ENCODE measurements around the gene GCGR.

The GCGR gene

DNA sequence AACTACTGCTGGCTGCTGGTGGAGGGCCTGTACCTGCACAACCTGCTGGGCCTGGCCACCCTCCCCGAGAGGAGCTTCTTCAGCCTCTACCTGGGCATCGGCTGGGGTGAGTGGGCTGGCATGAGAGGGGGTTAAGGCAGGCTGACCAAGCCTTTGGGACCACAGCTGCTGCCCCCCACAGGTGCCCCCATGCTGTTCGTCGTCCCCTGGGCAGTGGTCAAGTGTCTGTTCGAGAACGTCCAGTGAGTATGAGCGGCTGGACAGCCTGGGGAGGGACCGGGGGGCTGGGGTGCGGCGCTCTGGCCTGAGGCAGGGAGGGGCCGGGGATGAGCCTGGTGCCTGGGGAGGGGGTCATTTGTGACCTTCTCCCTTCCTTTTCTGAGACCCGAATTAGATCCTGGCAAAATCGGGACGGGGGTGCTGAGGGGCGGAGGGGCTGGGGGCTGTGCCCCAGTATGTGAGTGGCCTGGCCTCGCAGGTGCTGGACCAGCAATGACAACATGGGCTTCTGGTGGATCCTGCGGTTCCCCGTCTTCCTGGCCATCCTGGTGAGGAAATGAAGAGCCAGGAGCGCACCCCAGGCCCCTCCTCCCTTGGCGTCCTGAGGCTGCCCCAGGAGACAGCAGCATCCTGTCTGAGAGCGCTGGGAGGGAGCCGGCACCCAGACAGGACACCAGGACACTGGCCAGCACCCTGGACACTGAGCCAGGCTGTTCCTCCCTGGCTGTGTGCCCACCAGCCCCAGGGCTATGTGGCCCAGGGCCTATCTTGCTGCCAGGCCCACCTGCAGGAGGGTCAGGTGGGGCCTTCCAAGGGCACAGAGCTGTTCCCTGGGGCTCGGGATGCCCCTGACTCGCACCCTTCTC is 8.0 kb downstream of the GCGR start:
- DNase-seq (ENCODE audit: low spot score): no peak

DNA sequence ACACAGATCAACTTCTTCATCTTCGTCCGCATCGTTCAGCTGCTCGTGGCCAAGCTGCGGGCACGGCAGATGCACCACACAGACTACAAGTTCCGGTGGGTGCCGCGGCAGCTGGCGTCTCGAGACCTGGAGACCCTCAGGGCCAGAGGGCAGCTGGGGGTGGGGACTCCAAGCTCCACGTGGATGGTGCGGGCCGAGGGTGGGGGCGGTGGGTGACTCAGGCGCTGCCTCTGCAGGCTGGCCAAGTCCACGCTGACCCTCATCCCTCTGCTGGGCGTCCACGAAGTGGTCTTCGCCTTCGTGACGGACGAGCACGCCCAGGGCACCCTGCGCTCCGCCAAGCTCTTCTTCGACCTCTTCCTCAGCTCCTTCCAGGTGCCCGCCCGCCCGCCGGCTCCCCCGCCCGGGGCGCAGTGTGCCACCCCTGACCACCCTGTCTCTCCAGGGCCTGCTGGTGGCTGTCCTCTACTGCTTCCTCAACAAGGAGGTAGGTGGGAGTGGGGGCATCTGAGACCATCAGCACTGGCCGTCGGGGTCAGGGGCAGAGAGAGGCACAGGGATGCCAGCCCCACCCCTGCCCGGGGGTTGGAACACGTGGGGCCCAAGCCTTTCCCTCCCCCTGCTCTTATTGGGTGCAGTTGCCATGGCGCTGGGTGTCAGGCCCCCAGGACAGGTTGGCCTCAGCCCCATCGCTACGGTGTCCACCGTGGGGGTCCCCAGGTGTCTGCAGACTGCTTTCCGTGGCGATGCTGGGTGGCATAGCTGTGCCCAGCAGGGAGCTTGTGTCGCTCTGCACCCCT is 8.8 kb downstream of the GCGR start:
- DNase-seq (ENCODE audit: low spot score): no peak

GRCh38 chr17:81813371-81813684 is 9.4 kb downstream of the GCGR start:
- DNase-seq (ENCODE audit: low spot score): no peak

GRCh38 chr17:81813861-81814683 is 10.1 kb downstream of the GCGR start:
- DNase-seq (ENCODE audit: low spot score): no peak

DNA sequence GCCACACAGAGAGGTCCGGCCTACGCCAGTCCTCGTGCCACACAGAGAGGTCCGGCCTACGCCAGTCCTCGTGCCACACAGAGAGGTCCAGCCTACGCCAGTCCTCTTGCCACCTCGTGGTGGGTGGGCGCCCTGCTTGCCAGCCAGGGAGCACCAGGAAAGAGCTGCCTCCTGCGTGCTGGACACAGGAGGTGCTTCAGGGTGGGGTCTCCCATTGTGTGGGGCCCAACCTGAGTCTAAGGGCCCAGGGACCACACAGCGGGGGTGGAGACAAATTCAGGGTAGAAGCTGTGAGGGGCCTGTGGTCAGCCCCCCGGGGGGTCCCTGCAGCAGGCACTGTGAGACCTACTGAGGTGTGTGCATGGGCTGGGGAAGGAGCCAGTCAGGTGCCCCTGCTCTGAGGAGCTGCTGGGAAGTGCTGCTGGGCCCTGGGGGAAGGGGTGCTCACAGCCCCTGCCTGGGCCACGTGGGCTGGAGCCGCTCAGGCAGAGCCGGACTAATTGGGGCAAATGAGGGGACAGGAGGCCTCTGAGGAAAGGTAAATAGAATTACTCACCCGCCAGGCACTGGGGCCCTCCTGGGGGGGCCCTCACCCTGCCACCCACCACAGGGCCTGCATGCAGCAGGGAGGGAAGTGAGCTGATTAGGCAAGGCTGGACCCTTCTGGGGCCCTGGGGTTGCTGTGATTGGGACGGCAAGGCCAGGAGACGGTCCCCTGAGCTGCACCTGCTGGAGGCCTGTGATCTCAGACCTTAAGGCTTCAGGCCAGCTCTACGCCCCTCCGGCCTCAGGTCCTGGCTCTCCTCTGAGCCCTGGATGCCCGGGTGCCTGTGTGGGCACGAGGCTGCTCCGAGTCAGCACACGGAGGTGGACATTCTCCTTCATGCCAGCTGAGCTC is 11.0 kb downstream of the GCGR start:
- no peak for DNase-seq (ENCODE audit: low spot score)

GRCh38 chr17:81815646-81815986 is 11.7 kb downstream of the GCGR start:
- DNase-seq (ENCODE audit: low spot score): no peak

DNA sequence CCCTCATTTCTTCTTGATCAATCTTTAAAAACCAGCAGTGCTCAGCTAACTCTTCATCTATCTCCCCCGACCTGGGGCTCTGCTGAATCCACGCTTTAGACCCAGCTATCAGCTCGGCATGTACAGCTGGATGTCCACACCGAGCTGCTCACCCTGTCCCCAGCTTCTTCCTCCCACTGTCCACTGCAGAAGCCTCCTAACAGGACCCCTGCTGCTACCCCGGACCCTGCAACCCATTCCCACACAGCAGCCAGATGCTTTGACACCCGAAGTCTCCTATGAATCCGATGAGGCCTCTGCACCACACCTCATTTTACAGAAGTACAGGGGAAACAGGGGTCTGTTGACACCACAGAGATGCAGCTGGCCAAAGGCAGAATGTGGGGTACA is 13.8 kb downstream of the GCGR start:
- no peak for DNase-seq (ENCODE audit: low spot score)

DNA sequence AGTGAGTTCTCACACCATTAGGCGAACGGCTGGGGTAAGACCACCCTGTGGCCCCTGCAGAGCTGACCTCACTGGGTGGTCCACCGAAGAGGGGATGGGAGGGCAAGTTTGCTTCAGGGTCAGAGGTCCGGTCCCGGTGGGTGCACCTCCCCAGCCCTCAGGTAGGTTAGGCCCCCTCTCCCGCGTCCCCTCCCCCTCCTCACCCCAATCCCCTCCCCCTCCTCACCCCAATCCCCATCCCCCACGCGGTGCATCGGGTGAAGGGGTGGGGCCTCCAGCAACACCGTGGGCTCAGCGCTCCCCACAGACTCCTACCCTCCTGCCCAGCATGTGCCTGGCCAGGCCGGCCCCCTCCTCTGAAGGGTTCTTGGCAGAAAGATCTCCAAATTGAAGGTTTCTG is 15.8 kb downstream of the GCGR start:
- no peak for DNase-seq (ENCODE audit: low spot score)

DNA sequence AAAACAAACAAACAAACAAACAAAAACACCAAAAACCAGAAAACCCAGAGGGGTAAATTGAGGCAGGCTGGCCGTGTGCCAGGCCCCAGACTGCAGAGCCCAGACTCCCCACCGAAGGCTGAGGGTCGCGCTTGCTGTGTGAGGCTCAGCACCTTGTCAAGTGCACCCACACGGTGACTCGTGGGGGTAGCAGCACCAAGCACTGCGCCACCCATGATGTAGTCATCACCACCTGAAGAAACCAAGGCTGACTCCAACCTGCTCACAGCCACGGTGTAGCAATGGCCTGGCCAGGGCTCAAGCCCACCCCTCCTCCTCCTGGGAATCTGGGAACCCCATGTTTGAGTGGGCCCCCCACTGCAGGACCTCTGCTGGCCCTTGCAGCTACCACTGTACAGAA is 17.2 kb downstream of the GCGR start:
- no peak for DNase-seq (ENCODE audit: low spot score)

GRCh38 chr17:81821603-81822311 is 17.8 kb downstream of the GCGR start:
- DNase-seq (ENCODE audit: low spot score): no peak

DNA sequence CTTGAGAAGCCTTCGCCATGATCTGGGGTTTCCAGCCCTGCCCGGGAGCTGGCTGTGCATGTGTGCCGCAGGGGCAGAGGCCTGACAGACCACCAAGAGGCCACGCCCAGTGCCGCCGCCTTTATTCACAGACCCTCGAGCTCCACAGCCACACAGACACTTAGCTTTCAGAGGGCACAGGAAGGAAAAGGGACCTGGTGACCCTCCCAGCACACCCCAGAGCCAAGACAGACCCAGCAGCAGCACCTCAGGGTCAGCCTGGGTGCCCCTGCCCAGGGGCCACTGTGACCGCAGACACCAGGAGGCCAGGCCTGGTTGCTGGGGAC is 18.3 kb downstream of the GCGR start:
- no peak for DNase-seq (ENCODE audit: low spot score)

GRCh38 chr17:81822996-81823819 is 19.3 kb downstream of the GCGR start:
- no peak for DNase-seq (ENCODE audit: low spot score)

DNA sequence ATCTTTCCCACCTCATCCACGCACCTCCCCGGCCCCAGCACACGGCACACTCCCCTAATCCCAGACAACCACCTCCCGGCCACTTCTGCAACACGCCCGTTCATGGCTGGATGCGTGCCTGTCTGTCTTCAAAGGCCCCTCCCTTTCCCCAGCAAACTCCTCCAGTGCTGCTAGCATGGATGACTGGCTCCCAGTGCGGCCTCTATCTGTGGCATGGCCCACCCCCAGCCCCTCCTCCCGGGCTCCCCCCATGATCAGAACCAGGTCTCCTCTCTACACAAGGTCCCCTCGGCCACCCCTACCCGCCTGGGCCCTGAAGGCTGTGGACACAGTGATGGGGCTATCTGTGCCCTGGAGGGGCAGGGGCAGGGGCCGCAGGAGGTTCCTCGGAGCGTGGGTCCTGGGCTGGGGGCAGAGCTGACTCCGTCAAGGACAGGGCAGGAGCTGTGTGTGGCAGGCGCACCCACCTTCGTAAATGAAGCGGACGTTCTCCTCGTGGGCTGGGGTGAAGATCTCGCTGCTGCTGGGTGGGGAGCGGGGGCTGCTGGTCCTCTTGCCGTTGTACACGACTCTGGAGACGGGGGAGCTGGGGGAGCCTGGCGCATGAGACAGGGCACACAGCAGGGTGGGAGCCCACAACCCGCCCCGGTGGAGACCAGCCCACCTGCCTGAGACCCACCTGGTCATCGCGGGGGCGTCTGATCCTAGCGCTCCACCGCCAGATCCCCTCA is 20.0 kb downstream of the GCGR start:
- no peak for DNase-seq (ENCODE audit: low spot score)

GRCh38 chr17:81824595-81824994 is 20.6 kb downstream of the GCGR start:
- no peak for DNase-seq (ENCODE audit: low spot score)

DNA sequence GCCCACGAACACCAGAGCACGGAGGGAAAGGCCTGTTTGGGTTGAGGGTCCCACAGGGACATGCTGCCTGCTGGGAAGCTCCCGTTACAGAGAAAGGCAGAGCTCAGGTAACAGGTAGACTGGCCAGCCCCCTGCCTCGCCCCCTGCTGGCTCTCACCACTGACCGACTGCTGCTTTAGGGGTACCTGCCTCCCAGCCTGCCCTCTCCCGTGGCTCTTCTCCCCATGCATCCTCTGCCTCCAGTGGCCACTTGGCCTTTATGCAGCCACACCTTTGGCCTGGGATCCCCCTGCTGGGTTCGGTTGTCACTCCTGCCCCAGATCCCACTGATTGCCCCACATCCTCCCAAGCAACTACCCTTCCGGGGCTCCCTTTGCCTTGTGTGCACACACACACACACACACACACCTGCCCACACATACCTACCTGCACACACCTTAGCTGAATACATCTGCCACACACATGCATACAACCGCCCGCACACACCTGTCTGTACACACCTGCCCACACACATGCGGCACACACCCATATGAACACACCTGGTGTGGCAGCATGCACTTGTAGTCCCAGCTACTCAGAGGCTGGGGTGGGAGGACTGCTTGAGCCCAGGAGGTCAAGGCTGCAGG is 22.0 kb downstream of the GCGR start:
- no peak for DNase-seq (ENCODE audit: low spot score)

- DNase-seq (ENCODE audit: low spot score): no peak
Observed at GRCh38 chr17:81828656-81829055, 24.7 kb downstream of the GCGR start.

GRCh38 chr17:81829858-81830257 is 25.9 kb downstream of the GCGR start:
- no peak for DNase-seq (ENCODE audit: low spot score)

- no peak for DNase-seq (ENCODE audit: low spot score)
Observed at GRCh38 chr17:81831563-81831956, 27.6 kb downstream of the GCGR start.

DNA sequence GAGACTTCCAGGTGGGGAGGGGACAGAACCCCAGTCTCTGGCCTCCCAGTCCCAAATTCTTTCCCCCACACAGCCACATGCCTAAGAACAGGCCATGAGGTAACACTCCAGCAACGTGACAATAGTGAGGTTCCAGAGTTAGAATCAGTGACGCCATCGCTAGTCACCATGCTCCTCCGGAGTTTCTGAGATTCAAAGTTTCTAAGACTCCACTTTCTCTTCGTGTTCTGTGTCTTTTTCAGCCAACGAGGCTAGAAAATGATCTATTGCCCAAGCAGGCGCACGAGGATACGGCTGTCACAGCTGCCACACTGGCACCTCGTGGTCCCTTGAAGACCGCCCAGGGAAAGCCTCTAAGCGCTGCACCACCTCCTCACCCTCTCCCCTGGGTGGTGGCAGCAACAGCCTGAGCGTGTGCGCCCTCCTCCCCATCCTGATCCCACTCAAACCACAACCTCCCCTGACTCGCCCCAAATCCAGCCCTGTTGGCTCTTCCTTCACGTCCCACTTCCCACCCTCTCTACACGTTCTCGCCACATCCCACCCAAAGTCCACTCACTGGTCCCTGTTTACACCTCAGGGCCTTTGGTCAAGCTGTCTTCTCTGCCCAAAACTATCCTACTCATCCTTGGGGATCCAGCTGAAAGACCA is 28.1 kb downstream of the GCGR start:
- peak; percentile 87 for DNase-seq (ENCODE audit: low spot score)
